ENCODE results near the gene DYDC1. TPM values are rescaled to one million over a fixed set of nuclear protein-coding genes. Genes with fewer than 3 reads are reported as not detected.
"Not testable (repeated sequence)": the region's sequence is repeated elsewhere in the genome, so short reads cannot be mapped to it uniquely, and the experiment has no call there.

Gene DYDC1
- total RNA-seq, 1 donor from 2014 or later, result not detected

DNA sequence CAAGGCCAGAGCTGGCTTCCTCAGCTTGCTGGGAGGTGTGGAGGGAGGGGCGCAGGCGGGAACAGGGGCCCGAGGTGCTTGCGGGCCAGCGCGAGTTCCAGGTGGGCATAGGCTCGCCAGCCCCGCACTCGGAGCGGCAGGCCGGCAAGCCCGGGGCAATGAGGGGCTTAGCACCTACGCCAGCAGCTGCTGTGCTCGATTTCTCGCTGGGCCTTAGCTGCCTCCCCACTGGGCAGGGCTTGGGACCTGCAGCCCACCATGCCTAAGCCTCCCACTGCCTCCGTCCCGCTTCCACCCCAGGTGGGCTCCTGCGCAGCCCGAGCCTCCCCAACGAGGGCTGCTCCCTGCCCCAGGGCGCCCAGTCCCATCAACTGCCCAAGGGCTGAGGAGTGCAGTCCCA, 41.2 kb downstream of the DYDC1 start:
- no peak for DNase-seq (ENCODE audit: low spot score, unreplicated experiment)
- TF ChIP-seq, protein P1, sequence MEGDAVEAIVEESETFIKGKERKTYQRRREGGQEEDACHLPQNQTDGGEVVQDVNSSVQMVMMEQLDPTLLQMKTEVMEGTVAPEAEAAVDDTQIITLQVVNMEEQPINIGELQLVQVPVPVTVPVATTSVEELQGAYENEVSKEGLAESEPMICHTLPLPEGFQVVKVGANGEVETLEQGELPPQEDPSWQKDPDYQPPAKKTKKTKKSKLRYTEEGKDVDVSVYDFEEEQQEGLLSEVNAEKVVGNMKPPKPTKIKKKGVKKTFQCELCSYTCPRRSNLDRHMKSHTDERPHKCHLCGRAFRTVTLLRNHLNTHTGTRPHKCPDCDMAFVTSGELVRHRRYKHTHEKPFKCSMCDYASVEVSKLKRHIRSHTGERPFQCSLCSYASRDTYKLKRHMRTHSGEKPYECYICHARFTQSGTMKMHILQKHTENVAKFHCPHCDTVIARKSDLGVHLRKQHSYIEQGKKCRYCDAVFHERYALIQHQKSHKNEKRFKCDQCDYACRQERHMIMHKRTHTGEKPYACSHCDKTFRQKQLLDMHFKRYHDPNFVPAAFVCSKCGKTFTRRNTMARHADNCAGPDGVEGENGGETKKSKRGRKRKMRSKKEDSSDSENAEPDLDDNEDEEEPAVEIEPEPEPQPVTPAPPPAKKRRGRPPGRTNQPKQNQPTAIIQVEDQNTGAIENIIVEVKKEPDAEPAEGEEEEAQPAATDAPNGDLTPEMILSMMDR (IDR thresholded peaks at IDR 0.05; ENCODE audit: unreplicated experiment), result no peak
- peaks cover 16% of the 10 kb centered on the region for H3K4me1 Mint-ChIP-seq (ENCODE audit: low read depth)
- no peak overlapping the region for H3K4me3 Mint-ChIP-seq (ENCODE audit: low read depth)
- H3K36me3 Mint-ChIP-seq (ENCODE audit: insufficient read depth), result no peaks in the 10 kb centered on the region
- H3K9me3 Mint-ChIP-seq (ENCODE audit: low read depth), result peaks cover 10% of the 10 kb centered on the region
- no peak overlapping the region for H3K27ac Mint-ChIP-seq
- H3K27me3 Mint-ChIP-seq, result no peaks in the 10 kb centered on the region

GRCh38 chr10:80313523-80313922, 43.0 kb downstream of the DYDC1 start:
- no peaks in the 10 kb centered on the region for H3K27me3 Mint-ChIP-seq
- no peak overlapping the region for H3K27ac Mint-ChIP-seq
- no peaks in the 10 kb centered on the region for H3K36me3 Mint-ChIP-seq (ENCODE audit: insufficient read depth)
- TF ChIP-seq, protein P1 (IDR thresholded peaks at IDR 0.05; ENCODE audit: unreplicated experiment), result no peak
- peaks cover 15% of the 10 kb centered on the region for H3K9me3 Mint-ChIP-seq (ENCODE audit: low read depth)
- DNase-seq (ENCODE audit: low spot score, unreplicated experiment), result no peak
- no peaks in the 10 kb centered on the region for H3K4me1 Mint-ChIP-seq (ENCODE audit: low read depth)
- no peak overlapping the region for H3K4me3 Mint-ChIP-seq (ENCODE audit: low read depth)

DNA sequence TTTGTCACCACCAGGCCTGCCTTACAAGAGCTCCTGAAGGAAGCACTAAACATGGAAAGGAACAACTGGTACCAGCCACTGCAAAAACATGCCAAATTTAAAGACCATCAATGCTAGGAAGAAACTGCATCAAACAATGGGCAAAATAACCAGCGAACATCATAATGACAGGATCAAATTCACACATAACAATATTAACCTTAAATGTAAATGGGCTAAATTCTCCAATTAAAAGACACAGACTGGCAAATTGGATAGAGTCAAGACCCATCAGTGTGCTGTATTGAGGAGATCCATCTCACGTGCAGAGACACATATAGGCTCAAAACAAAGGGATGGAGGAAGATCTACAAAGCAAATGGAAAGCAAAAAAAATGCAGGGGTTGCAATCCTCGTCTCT, 50.6 kb downstream of the DYDC1 start:
- not testable (repeated sequence) for H3K27me3 Mint-ChIP-seq; DNase-seq (ENCODE audit: low spot score, unreplicated experiment); H3K4me1 Mint-ChIP-seq (ENCODE audit: low read depth); H3K27ac Mint-ChIP-seq; H3K4me3 Mint-ChIP-seq (ENCODE audit: low read depth); H3K36me3 Mint-ChIP-seq (ENCODE audit: insufficient read depth)
- H3K9me3 Mint-ChIP-seq (ENCODE audit: low read depth), result peaks cover 33% of the 10 kb centered on the region

DNA sequence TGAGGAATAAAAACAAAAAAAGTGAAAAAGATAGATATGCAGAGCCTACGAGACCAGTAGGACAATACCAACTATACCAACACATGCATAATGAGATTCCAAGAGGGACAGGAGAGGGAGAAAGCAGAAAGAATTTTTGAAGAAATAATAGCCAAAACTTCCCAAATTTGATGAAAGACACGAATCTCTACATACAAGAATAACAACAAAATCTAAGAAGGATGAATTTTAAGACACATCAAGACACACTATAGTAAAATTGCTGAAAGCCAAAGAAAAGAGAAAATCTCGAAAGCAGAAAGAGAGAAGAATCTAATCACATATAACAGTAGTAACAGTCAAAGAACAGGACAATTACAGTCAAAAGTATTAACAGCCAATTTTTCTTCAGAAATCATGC, 59.6 kb downstream of the DYDC1 start:
- no peaks in the 10 kb centered on the region for H3K27me3 Mint-ChIP-seq
- TF ChIP-seq, protein P1 (IDR thresholded peaks at IDR 0.05; ENCODE audit: unreplicated experiment), result no peak
- H3K4me3 Mint-ChIP-seq (ENCODE audit: low read depth), result no peak overlapping the region
- H3K36me3 Mint-ChIP-seq (ENCODE audit: insufficient read depth), result peaks cover 1% of the 10 kb centered on the region
- peaks cover 2% of the 10 kb centered on the region for H3K4me1 Mint-ChIP-seq (ENCODE audit: low read depth)
- no peak for DNase-seq (ENCODE audit: low spot score, unreplicated experiment)
- peak overlapping the region; percentile 22 for H3K27ac Mint-ChIP-seq
- H3K9me3 Mint-ChIP-seq (ENCODE audit: low read depth), result peaks cover 15% of the 10 kb centered on the region

- no peak for DNase-seq (ENCODE audit: low spot score, unreplicated experiment)
- peaks cover 1% of the 10 kb centered on the region for H3K36me3 Mint-ChIP-seq (ENCODE audit: insufficient read depth)
- H3K4me3 Mint-ChIP-seq (ENCODE audit: low read depth), result no peak overlapping the region
- TF ChIP-seq, protein P1 (IDR thresholded peaks at IDR 0.05; ENCODE audit: unreplicated experiment), result no peak
- peaks cover 12% of the 10 kb centered on the region for H3K9me3 Mint-ChIP-seq (ENCODE audit: low read depth)
- no peak overlapping the region for H3K27ac Mint-ChIP-seq
- H3K27me3 Mint-ChIP-seq, result peaks cover 7% of the 10 kb centered on the region
- H3K4me1 Mint-ChIP-seq (ENCODE audit: low read depth), result peaks cover 11% of the 10 kb centered on the region
Observed at GRCh38 chr10:80292607-80293239, 63.8 kb downstream of the DYDC1 start.

All from progenitor cell of endocrine pancreas (in vitro differentiated cells).